NCI-H748 (cell line): ENCODE results near the gene NPAT.
"Not testable (repeated sequence)": the region's sequence is repeated elsewhere in the genome, so short reads cannot be mapped to it uniquely, and the experiment has no call there.

ENCODE experiments used
- DNase-seq: peaks from one replicate; lab custom pipeline; 2025; ENCODE audit not compliant: unreplicated experiment; lab: John Stamatoyannopoulos, UW

Gene NPAT

DNA sequence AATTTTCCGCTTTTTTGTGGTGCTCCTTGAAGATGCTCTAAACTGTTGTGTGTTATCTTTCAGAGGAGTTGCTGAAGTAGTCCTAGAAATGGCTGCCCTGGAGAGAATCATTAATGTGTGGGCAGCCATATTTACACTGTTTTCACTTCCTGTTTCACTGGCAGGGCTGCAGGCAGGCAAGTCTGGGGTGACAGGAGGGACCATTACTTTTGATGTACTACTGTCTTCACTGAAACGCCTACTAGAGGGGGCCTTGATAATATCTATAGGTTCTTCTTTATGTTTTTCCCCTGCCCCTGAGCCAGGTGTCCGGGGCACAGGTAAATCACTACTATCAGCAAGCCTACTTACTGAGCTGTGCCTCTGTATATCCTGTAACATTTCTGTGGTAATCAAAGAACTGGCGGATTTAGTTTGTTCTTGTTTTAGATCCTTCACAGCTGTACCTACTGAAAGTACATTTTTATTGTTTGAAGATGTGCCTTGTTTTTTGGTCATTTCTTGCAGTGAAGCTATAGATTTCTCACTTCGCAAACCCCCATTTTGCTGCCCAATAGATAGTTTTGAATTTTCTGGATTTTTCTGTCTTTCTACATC is 61.4 kb downstream of the NPAT start:
- DNase-seq: no peak

DNA sequence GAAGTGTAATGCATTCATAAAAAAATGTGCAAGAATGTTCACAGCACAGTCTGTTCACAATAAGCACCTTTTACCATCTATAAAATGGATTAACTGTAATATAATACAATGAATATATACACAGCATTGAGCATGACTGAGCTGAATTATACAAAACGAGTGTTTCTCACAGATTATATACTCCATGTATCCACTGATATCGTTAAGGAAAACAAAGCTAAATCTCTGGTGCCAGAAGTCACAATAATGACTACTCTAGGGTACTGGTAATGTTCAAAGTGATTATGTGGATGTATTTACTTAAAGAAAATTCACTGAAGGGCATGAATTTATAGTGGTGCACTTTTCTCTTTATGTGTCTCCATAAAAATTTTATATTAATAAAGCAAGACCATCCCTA is 67.8 kb downstream of the NPAT start:
- DNase-seq: no peak

DNA sequence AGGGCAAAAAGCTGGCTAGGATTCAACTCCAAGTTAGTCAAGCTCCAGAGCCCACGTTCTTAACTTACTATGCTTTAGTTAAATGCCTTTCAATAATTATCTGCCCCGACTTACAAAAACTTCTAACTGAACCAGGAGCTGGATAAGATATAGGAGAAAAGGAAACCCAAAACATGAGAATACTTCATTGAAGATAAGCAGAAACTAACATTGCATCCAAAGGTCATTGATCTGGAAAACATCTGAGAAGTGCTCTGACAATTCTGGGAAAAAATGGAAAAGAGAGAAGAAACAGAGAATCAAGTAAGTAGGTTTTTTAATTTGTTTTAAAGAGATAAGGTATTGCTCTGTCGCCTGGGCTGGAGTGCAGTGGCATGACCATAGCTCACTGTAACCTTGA is 73.9 kb downstream of the NPAT start:
- DNase-seq: no peak

DNA sequence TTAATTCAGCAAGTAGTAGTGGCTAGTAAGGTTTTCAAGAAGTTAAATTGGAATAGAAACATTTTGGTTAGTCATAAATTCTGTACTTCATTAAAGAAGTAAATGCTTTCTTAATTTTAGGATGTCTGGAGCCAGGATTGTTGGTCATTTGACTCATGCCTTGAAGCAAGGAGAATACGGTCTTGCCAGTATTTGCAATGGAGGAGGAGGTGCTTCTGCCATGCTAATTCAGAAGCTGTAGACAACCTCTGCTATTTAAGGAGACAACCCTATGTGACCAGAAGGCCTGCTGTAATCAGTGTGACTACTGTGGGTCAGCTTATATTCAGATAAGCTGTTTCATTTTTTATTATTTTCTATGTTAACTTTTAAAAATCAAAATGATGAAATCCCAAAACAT is 75.3 kb downstream of the NPAT start:
- DNase-seq: no peak

DNA sequence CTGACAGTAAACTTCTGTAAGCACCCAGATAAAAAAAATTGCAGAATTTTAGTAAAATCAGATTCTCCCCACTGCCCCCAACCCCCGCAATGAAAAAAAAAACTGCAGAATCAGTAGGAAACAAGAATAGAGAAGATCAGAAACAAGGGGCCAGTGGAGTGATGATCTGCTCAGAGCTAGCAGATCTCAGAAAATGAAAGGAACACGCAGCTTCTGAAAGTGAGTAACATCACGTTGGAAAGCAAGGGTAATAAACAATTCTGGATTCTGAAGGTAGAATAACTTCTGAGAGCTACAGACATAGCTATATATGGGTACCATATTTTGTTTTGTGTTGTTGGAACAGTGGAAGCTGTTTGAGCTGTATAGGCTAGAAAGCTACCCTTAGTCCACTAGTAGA is 77.8 kb downstream of the NPAT start:
- no peak for DNase-seq

DNA sequence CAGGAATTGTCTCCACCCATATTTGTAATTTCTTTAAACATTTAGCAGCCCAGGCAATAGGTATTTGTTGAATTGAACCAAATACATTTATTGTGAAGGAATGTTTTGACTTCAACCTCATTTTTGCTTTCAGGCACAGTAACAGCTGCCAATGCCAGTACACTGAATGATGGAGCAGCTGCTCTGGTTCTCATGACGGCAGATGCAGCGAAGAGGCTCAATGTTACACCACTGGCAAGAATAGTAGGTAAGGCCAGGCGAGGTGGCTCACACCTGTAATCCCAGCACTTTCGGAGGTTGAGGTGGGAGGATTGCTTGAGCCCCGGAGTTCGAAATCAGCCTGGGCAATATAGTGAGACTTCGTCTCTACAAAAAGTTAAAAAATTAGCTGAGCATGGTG is 80.1 kb downstream of the NPAT start:
- no peak for DNase-seq

DNA sequence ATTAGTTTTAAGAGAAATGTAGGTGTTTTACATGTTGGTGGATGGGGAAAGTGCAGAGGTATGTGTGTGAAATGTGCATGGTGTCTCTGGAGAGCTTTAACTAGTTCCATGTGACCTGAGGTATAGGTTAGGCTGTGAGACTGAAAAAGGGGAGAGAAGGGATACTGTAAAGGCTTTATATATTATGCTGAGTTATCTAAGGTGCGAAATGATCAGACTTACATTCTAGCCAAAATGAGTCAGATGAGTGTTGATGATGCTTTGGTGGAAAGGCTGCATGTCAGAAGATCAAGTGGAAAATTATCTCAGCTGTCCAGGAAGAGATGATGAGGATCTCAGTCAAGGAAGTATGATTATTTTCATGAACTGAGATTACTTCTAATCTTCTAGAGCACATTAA is 85.2 kb downstream of the NPAT start:
- no peak for DNase-seq

DNA sequence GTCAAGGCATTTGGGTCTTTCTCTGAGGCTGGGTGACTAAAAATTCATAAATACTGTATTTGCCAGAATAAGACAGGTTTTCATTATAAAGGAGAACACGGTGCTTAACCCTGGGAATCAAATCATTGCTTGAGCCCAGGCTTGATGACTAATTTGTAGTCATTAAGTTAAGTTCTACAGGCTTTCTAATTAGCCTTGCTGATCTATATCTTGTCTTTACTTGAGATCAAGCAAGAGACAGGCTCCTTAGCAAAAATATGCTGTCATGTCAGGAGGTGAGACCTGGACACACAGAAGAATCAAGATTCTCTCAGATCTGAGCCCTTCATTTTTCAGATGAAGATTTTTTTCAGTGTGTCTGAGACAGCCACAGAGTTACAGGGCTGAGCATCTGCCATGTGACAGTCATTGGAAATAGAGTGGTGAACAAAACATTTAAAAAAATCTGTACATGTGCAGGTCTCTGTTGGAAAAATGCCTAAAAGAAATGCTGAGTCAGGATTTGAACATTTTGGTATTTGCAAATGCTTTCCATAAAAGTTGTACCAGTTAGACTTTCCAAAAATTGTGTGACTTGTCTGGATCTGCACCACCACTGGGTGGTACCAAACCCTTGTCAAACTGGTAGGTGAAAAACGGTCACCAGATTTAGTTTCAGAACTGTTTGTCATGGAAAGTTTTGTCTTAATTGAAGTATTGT is 86.4 kb downstream of the NPAT start:
- no peak for DNase-seq

DNA sequence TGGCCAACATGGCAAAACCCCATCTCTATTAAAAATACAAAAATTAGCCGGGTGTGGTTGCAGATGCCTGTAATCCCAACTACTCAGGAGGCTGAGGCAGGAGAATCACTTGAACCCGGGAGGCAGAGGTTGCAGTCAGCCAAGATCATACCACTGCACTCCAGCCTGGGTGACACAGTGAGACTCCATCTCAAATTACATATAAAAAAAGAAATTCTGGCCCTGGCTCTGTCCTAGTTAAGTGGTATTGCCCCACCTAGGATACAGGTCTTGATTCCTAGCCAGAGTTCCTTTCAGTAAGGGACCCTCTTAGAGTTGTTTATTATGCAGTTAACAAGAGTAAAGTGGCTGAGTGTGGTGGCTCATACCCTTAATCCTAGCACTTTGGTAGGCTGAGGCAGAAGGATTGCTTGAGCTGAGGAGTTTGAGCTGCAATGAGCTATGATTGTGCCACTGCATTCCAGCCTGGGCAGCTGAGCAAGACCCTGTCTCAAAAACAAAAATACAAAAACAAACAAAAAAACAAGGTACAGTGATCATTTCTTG is 89.4 kb downstream of the NPAT start:
- not testable (repeated sequence) for DNase-seq

DNA sequence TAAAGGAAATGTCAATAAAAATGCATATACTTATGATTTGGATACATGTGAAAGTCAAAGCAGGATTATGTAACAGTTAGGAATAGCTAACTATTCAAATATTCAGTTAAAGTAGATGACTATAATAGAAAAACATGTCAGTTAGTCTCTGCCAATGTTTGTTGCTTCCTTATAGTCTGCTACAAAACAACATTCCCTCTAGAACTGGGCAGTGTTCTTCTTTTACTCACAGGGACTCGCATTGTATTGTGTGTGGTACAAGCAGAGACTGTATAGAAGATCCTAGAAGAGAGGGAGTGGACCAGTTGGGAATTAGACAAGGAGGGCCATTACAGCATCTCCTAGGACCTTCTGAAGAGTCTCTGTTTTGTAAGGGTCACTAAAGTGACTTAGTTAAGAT is 90.4 kb downstream of the NPAT start:
- DNase-seq: no peak

DNA sequence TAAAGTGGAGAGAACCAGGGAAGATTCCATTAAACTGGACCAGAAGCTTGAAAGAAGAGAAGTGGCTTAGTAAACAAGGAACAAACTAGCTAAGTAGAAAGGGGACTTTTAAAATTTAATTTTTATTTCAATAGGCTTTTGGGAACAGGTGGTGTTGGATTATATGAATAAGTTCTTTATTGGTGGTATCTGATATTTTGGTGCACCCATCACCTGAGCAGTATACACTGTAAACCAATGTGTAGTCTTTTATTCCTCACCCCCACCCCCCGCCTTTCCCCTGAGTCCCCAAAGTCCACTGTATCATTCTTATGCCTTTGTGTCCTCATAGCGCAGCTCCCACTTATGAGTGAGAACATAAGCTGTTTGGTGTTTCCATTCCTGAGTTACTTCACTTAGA is 93.7 kb downstream of the NPAT start:
- DNase-seq: no peak

DNA sequence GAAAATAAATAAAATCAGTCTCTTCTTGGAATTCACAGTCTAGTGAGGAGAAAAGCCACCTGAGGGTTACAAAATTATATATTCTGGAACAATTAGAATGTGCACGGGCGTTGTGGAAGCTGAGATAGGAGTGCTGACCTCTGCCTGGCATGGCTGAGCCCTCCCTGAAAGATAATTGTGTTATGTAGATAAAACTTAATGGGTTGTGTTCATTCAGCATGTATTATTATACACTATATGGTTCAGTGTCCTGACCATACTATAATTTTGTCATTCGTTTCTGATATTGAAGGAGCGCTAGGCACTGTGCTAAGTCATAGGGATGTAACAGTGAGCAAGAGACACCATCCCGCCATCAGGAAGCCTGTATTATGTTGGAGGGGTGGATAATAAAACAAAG is 97.3 kb downstream of the NPAT start:
- DNase-seq: no peak

DNA sequence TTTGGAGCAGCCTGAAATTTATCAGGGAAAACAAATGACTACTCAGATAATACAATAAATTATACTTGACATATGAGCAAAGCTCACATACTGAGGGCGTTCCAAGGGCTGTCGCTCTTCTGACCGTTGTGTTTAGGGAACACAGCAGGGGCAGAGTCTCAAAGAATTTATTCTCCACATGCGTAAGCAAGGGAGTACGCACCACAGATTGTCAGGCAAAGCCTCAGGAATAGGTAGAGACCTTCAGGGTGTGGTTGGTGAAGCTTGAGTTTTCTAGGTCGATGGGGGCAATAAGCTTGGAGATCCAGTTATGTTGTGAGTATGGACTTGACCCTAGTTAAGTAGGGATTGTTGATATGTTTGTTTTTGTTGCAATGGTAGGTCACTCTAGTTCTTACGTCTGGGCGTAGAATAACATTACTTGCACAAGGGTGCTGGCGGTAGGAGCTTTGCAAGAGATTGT is 100.2 kb downstream of the NPAT start:
- DNase-seq: peak; percentile 53

DNA sequence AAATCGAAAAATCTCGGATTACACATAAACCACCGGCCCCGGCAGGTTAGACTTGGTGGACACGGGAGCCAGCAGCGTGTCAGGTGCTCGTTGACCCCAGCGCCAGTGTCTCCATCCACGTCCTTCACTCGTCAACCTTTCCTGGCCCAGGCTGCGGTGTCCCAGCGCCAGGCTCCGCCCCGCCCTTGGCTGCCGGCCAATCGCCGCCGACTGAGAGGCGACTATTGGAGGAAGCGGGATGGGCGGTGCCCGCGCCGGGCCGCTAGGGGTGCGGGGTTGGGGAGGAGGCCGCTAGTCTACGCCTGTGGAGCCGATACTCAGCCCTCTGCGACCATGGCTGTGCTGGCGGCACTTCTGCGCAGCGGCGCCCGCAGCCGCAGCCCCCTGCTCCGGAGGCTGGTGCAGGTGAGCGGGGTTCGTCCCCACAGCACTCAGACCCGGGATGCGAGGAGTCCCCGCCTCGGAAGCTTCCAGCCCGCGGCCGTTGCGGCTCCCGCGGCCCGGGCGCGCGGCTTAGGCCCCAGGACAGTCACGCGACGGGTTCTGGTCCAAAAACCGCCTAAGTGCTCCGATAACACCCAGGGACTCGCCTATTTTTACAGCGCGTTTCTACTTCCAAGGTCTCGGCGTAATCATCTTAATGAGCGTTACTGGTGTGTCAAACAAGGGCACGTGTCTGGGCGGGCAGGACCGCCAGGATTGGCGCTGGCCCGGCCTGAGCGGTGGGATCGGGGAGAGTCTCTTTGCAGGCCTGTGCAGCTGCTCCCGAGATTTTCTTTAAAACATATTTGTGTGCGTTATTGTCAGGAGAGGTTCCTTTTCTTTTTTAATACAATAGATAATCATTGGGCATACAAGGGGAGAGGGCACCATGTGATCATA is 100.9 kb downstream of the NPAT start, which contains the start of gene ACAT1:
Gene ACAT1, plus strand, starts transcription at position 294 of the 882 bp plus-strand sequence. Its CDS starts 40 bp downstream, at position 334.
- DNase-seq: peak; percentile 91

DNA sequence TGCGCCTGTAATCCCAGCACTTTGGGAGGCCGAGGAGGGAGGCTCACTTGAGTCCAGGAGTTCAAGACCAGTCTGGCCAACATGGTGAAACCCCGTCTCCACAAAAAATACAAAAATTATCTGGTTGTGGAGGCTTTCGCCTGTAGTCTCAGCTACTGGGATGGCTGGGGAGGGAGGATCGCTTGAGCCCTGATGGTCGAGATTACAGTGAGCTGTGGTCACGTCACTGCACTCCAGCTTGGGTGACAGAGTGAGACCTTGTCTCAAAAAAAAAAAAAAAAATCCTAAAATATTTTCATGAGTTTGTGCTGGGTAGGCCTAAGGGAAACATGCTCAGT is 101.5 kb downstream of the NPAT start:
- not testable (repeated sequence) for DNase-seq

DNA sequence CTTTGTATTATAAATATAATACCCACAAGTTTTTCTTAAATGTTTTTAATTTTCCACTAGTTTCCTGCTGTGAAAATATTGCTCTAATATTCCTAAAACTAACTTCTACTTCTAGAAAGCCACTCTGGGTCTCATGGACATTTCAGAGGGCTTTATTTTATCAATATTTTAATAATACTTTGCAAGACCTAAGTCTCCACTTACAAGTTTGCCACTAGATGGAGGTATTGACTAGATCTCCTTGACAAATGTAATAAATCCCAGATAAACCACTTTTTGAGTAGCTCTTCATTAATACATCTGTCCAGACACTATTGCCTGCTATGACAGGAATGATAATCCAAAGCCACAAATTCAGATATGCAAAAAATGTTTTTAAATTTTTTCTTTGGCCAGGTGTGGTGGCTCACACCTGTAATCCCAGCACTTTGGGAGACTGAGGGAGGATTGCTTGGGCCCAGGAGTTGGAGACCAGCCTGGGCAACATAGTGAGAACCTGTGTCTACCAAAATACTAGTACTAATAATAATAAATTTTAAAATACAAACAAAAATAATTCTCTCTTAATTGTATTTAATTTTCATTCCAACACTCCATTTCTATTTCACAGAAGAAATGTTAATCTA is 104.6 kb downstream of the NPAT start:
- DNase-seq: peak; percentile 45

DNA sequence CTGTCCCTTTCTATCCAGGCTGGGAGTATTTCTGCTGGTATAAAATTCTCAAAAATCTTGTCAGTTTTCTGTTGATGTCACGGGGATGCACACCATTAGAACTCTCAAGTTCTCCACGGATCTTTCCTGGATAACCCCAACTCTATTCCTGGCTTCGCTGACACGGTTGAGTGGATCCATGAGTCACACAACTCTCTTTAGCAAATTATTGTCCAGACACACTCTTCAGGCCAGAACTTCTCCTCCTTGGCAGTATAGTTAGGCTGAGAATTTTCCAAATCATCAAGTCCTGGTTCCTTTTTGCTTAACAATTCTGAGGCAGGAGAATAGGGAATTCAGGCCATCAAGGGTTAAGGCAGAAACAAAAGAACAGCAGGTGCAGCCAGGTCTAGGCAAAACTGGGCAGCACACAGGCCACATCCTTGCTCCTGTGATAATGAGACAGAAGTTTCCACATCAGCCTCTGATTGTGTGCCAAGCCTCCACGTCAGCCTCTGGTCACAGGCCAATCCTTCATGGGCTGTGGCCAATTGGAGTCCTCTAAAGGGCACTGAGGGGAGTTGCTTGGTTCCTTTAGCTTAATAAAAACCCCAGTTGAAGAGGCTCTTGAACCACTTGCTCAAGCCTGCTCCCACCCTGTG is 106.8 kb downstream of the NPAT start:
- DNase-seq: no peak

DNA sequence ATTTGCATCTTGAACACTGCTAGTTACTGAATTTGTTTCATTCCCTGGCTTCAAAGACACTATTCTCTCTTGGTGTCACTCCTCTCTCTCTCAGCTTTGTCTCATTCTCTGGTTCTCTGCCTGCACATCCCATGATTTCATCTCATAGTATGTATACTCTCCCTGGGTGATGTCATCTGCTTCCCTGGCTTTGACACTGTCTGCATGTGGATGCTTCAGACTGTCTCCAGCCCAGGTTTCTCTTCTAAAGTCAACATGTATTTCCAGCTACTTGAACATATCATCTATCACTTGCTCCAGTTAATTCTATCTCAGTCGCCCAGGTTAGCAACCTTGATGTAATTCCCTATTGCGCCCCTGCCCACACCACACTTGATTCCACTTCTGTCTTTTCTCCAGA is 110.4 kb downstream of the NPAT start:
- peak; percentile 7 for DNase-seq

DNA sequence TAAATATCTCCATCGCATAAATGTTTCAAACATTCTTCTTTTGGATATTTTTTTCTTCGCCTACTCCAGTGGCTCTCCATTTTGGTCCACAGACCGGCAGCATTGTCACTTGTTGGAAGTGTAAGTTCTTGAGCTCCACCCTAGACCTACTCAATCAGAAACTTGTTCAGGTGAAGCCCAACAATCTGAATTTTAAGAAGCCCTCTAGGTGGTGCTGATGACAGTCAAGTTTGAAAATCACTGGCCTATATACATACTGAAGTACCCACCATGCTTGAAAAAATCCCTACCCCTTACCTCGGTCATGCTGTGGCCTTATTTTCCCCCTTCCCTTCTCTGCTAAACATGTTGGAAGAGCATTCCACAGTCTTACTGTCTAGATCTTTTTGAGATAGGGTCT is 111.3 kb downstream of the NPAT start:
- DNase-seq: no peak
